RPMI8226 (cell line): ENCODE results near the gene NOS3.

Source experiments
- DNase-seq: peaks from one replicate; pipeline ENCODE4 v3.0.0-alpha.2; 2015

Gene NOS3

DNA sequence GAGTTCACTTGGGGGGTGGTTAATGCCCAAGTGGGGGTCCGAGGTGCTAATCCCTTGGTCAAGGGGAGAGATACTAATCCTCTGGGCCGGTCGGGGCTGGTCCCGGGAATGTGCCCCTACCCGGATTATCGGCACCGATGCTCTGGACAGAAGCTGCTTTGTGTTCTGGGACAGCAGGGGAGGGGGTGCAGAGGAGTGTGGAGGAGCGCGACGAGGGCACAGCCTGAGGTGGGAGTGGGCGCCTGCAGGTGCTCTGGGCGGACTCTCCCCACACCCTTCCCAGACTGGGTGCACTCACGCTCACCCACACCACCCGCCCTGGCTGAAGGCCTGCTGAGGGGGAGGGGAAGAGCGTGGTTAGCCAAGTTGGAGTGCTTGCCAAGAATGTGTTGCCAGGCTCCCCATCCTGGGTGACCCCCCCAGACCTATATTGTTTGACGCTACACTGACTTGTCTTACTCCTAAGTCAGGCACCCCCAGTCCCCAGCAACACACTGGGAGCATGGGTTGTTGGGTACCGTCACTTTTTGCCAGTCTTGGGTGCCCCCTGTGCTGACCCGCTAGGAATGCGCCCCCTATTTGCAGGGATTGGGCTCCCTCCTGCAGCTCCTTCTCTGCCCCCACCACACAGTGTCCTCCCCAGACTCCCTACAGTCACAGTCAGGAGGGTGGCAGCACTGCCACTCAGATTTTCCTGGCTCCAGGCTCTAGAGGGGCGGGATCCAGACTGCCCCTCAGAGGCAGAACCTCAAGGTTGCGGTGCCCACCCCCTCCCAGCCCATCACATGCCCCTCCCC is 69.8 kb downstream of the NOS3 start:
- DNase-seq = peak; percentile 82

GRCh38 chr7:151061213-151062110 is 70.6 kb downstream of the NOS3 start:
- DNase-seq = no peak

DNA sequence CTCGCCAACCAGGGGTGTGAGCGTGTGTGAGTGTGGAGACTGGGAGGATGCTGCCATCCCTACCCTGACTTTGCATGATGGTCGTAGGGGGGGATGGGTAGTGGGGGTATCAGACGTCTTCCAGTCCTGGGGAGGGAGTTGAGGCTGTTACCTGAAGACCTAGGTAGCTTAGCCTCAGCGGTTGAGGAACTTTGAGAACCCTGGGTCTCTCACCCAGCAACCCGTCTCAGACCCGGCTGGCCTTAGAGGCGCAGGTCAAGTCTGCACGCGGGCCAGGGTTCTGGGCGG is 71.2 kb downstream of the NOS3 start:
- DNase-seq = no peak

GRCh38 chr7:151062399-151063211 is 71.8 kb downstream of the NOS3 start:
- DNase-seq = no peak

DNA sequence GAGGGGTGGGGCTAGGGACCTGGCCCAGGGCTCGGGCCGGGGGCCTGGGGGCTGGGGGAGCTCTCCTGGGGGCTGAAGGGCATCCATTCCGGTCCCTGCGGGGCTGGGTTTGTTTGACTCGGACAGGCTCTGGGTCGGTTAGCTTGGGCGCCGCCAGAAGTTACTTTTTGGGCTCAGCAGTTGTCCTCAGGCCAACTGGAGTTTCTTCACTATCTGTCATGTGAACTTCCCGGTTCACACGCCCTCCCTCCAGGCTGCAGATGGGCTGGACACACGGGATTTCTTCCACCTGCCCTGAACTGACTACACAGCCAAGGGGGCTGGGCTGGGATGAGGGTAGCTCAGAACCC is 72.4 kb downstream of the NOS3 start:
- DNase-seq = no peak
